Measurements from ENCODE around the gene RAB3GAP2.
"Not testable (repeated sequence)": the region's sequence is repeated elsewhere in the genome, so short reads cannot be mapped to it uniquely, and the experiment has no call there.

The RAB3GAP2 gene

DNA sequence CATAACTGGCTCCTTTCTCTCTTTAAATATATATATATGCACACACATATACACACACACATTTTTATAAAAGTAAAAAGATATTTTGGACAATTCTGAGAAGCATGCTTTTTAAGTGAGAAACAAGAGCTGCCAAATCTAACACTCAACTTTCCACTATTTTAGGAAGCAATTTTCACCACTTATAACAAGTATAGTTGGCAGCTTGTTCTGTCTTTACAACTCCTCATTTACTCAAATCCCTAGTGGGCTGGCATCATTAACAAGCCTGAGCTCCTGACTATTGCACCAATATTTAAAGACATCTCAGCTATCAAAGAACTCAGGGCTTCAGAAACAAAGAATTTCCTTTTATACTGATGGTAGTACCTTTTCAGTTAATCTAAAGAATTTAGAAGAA, 76.6 kb downstream of the RAB3GAP2 start:
- DNase-seq (ENCODE audit: low spot score), result no peak

DNA sequence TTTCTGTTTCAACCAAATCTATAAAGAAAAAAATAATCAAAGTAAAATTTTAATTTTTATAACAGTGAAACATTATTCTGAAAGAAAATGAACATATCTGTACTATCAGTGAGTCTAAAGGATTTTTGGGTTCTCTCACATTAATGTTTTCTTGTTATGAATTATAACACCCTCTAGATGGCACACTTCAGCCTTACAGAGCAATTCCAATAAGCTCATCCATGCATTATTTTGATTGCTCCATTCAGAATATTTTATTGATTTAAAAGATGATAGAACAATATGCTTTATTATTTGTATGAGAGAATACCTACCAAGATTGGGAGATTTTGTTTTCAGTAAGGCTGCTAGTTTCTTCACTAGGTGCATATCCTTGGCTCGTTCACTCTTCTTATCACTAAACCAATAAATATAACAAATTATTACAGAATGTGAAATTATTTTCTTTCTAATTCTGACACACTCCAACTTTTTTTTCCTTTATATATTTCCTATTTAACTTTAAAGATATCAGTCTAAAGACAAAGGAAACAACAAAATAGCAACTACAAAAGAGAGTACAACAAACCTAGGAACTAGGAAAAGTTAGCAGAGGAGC, 82.4 kb downstream of the RAB3GAP2 start:
- peak; percentile 62 for DNase-seq (ENCODE audit: low spot score)

DNA sequence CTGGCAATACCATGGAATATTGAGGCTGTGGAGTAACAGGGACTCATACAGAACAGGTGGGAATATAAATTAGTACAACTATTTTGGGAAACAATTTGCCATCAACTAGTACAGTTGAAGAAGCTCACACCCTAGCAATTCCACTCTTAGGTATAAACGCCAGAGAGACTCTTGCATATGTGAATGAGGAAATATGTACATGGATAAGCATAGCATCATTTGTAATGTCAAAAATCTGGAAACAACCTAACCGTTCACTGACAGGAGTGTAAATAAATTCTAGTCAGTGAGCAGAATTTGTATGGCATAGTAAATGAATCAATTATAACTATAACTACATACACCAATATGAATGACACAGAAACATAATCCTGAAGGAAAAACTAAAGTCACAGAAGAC, 83.7 kb downstream of the RAB3GAP2 start:
- DNase-seq (ENCODE audit: low spot score), result no peak

DNA sequence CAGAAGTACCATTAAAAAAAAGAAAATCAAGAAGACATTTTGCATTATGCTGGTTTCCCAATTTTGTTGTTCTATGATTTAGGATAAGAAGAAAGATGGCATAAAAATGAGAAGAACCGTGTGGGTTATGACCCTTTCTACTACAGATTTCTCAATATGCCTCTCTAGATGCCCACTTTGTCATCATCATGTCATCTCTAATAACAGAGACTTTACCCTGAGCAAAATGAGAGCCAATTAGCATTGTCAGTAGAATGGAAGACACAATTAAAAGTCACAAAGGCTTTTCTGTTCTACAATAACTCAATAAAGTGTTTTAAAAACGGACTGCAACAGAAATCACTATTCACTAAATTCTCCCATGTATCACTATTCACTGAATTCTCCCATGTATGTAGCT, 85.5 kb downstream of the RAB3GAP2 start:
- DNase-seq (ENCODE audit: low spot score), result no peak

DNA sequence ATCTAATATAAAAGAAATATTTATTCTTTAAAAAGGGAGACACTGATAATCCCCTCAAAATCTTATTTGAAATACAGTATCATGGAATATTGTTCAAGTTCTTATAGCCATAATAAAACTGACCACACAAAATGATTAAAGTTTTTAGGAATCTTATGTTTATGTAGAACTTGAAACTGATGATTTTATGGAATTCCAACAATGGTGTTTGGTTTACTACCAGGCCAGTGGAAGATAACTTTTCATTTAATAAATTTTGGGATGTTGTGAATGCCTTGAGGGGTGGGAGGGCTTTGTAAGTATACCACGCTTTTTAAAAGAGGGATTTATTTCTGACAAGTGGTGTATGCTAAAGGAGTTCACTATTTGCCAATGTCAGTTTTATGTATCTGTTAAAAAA, 87.7 kb downstream of the RAB3GAP2 start:
- no peak for DNase-seq (ENCODE audit: low spot score)

- no peak for DNase-seq (ENCODE audit: low spot score)
These were observed 89.6 kb downstream of the RAB3GAP2 start for GRCh38 chr1:220182656-220183055.

- no peak for DNase-seq (ENCODE audit: low spot score)
These were observed 90.1 kb downstream of the RAB3GAP2 start for GRCh38 chr1:220182111-220182510.

GRCh38 chr1:220176540-220176939, 95.7 kb downstream of the RAB3GAP2 start:
- no peak for DNase-seq (ENCODE audit: low spot score)

- no peak for DNase-seq (ENCODE audit: low spot score)
These were observed 101.3 kb downstream of the RAB3GAP2 start for GRCh38 chr1:220170836-220171526.

- not testable (repeated sequence) for DNase-seq (ENCODE audit: low spot score)
These were observed 102.4 kb downstream of the RAB3GAP2 start for GRCh38 chr1:220169887-220170286.

DNA sequence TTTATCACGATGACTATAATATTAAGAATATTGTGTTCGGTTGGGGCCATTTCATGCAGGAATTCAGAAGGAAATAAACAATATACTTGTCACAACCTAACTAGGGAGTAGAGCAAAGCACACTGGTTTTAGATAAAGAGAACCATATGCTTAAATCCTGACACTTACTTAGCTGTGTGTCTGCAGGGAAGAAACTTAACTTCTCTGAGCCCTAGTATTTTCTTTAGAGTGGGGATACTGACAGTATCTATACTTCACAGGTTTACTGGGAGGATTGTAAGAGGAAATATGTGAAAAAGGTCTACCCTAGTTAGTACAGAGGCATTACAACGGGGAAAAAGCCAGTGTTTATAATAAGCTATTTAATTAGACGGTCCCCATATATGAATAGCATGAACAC, 105.4 kb downstream of the RAB3GAP2 start:
- no peak for DNase-seq (ENCODE audit: low spot score)

DNA sequence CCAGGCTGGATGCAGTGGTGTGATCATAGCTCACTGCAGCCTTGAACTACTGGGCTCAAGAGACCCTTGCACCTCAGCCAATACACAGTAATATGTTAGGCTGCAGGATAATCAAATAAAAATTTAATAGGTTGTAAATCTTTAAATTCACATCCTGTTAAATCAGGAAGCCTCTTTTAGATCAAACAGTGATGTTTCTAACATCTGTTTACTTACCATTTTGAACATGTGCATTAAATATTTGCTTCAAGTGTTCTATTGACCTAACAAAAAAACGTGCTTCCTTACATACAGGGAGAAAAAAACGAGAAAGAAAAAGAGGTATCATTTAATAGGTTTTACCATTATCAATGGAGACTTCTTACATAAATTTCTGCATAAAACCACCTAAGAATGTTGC, 107.7 kb downstream of the RAB3GAP2 start:
- no peak for DNase-seq (ENCODE audit: low spot score)

DNA sequence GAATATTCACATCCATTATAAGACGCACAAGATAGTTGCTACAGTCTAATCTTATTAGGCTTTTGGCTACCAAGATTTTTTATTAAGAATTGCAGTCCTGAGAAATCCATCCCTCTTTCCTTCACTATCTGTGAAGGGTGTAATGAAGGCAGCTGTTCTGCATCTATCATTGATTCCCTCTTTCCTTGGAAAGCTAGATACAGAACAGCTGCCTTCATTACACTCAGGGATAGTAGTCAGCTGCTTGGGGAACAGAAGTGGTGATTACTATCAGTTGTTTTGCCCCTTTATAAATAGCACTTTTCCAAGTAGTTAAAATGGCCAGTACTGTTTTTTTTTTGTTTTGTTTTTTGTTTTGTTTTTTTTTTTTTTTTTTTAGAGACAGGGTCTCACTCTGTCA, 108.1 kb downstream of the RAB3GAP2 start:
- DNase-seq (ENCODE audit: low spot score), result no peak

- no peak for DNase-seq (ENCODE audit: low spot score)
These were observed 112.2 kb downstream of the RAB3GAP2 start for GRCh38 chr1:220160027-220160426.

- no peak for DNase-seq (ENCODE audit: low spot score)
These were observed 113.2 kb downstream of the RAB3GAP2 start for GRCh38 chr1:220159041-220159440.

GRCh38 chr1:220158530-220158929, 113.7 kb downstream of the RAB3GAP2 start:
- not testable (repeated sequence) for DNase-seq (ENCODE audit: low spot score)

DNA sequence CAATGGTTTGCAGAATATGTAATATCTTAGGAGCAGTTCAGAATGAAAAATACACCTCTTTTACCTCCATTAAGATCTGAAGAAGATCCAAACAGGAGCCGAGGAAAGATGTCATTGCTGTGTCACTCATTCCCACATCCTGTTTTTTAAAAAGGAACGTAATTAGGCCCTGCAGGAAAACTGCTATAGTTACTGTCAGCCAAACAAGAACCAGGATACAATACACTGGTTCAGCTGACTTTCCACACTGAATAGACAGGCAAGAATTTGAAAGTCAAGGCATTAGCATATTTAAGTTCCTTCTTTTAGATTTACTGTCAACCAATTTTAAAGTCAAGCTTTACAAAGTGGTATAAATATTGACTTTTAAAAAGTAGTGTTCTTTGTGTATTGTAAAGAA, 114.5 kb downstream of the RAB3GAP2 start:
- DNase-seq (ENCODE audit: low spot score), result no peak

DNA sequence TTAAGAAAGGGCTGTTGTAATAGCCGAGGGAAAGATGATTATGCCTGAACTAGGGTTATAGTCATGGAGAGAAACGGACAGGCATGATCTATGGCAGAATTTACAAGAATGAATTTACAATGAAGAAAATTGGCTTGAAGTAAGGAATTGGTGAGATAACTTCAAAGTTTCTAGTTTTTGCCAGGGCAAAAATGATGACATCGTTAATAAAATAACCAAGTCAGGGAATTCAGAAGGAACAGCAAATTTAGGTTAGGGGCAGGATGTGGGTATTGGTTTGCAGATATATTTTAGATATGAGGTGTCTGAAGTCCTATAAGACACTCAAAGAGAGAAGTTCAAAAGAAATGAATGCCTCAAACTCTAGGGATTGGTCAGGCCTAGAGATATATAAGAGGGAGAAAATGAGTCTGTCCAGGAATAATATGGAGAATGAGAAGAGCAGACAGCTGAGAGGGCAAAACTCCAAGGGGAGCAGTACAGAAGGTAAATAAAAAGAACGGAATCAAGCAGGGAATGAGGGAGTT, 115.6 kb downstream of the RAB3GAP2 start:
- no peak for DNase-seq (ENCODE audit: low spot score)

DNA sequence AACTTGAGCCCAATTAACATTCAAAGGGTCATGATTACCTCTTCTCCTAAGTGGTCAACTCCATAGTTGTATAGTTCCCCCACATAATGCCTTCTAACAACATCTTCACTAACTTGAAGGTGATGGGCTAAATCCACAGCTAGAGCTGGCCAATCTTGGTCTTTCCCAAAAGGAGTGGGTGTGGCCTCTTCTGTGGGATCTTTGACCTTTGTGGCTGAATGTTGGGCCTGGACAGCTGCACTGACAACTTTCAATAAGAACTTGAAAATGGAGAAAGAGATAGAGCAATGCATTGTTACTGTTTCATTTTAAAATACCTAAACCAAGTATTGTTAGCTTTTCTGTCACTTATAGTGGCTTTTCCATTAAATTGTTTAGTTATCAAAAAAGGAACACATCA, 119.1 kb downstream of the RAB3GAP2 start:
- DNase-seq (ENCODE audit: low spot score), result no peak

- DNase-seq (ENCODE audit: low spot score), result no peak
These were observed 120.8 kb downstream of the RAB3GAP2 start for GRCh38 chr1:220151454-220151853.

DNA sequence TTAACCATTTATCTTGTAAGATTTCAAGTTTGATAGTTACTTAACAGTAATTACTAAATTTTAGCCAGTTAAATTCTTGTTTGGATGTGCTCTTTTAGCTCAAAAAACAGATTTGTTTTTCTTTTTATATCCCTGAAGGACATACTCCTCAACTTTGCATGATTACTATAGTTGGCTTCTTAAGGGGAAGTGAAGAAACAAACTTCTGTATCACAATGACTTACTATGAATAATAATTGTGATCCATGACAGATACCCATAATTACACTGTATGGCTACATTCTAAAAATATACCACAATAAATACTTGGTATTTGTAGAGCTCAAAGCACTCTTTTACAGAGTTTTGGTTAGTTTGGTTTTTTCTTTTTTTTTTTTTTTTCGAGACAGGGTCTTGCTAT, 122.5 kb downstream of the RAB3GAP2 start:
- DNase-seq (ENCODE audit: low spot score), result no peak

- DNase-seq (ENCODE audit: low spot score), result no peak
These were observed 128.2 kb downstream of the RAB3GAP2 start for GRCh38 chr1:220144051-220144450.

- DNase-seq (ENCODE audit: low spot score), result no peak
These were observed 132.3 kb downstream of the RAB3GAP2 start for GRCh38 chr1:220139966-220140365.

Measured in AG08395 (cell line).